Skeletal muscle tissue (tissue), 4 donors: ENCODE data around the gene PROKR2. TPM values are rescaled to one million over a fixed set of nuclear protein-coding genes. Genes with fewer than 3 reads are reported as not detected.

ENCODE experiments used
- H3K27ac ChIP-seq: one replicate; pipeline ENCODE4 v1.7.0; 2013; ENCODE audit warnings: mild to moderate bottlenecking, low read depth, low read length, inconsistent platforms
- H3K27me3 ChIP-seq, 3 donors: one replicate each; pipeline ENCODE4 v1.7.0; 2013; ENCODE audit warnings: low read length in 3 of 3; ENCODE audit not compliant: control insufficient read depth in 3 of 3, insufficient read depth in 3 of 3
- H3K36me3 ChIP-seq, 3 donors: one replicate each; pipeline ENCODE4 v1.7.0; 2013; ENCODE audit warnings: low read length in 3 of 3; ENCODE audit not compliant: control insufficient read depth in 3 of 3, insufficient read depth in 3 of 3
- H3K4me1 ChIP-seq, 3 donors: one replicate each; pipeline ENCODE4 v1.7.0; 2013; ENCODE audit warnings: low read length in 3 of 3, mild to moderate bottlenecking in 3 of 3; ENCODE audit not compliant: control insufficient read depth in 3 of 3, insufficient read depth in 3 of 3
- H3K4me3 ChIP-seq, 3 donors: one replicate each; pipeline ENCODE4 v1.7.0; 2013; ENCODE audit warnings: low read length in 3 of 3
- H3K9ac ChIP-seq, 3 donors: one replicate each; pipeline ENCODE4 v1.7.0; 2013; ENCODE audit warnings: low read length in 3 of 3, mild to moderate bottlenecking in 3 of 3, moderate library complexity in 2 of 3, low read depth in 1 of 3
- H3K9me3 ChIP-seq, 3 donors: one replicate each; pipeline ENCODE4 v1.7.0; 2013; ENCODE audit warnings: low read length in 3 of 3; ENCODE audit not compliant: control insufficient read depth in 3 of 3
- total RNA-seq: library from RNA; depleted of rRNA; stranded (reverse); fragments of >200 nt; gene quantifications from one replicate; pipeline ENCODE4 v1.2.3, GENCODE V29; 2014
- donor health status: Osteomylitis.

The PROKR2 gene
- total RNA-seq: not detected

GRCh38 chr20:5316188-5317158, at the start of gene PROKR2:
Gene PROKR2, minus strand, starts transcription at chr20:5316954. Its CDS starts 2,585 bp downstream, at chr20:5314369.
- Histone ChIP-seq H3K27me3 (peaks cover 22 to 47% (median 32%) of the 10 kb centered on the region in 3 donors), H3K27ac (no peak within 1 kb of the TSS)

GRCh38 chr20:5364997-5365597, 48.3 kb upstream of the PROKR2 start:
- Histone ChIP-seq H3K4me3 (no peak overlapping the region), H3K9ac (no peak overlapping the region), H3K4me1 (no peaks in the 10 kb centered on the region), H3K27ac (no peak overlapping the region), H3K9me3 (no peaks in the 10 kb centered on the region), H3K36me3 (no peaks in the 10 kb centered on the region), H3K27me3 (no peaks in the 10 kb centered on the region)

More at GRCh38 chr20:5316188-5317158, at the start of gene PROKR2:
- H3K36me3 ChIP-seq: no peaks in the 10 kb centered on the region
- H3K4me1 ChIP-seq: no peaks in the 10 kb centered on the region
- H3K9ac ChIP-seq: no peak within 1 kb of the TSS
- no peak within 1 kb of the TSS for H3K4me3 ChIP-seq
- no peaks in the 10 kb centered on the region for H3K9me3 ChIP-seq

GRCh38 chr20:5364136-5364821, 47.5 kb upstream of the PROKR2 start:
- Histone ChIP-seq H3K9ac (no peak overlapping the region), H3K36me3 (no peaks in the 10 kb centered on the region), H3K27me3 (no peaks in the 10 kb centered on the region), H3K4me3 (no peak overlapping the region), H3K9me3 (no peaks in the 10 kb centered on the region), H3K27ac (no peak overlapping the region), H3K4me1 (no peaks in the 10 kb centered on the region)

- H3K9me3 ChIP-seq: no peaks in the 10 kb centered on the region
- H3K9ac ChIP-seq: no peak overlapping the region
- H3K36me3 ChIP-seq: no peaks in the 10 kb centered on the region
- H3K4me3 ChIP-seq: no peak overlapping the region
- H3K27me3 ChIP-seq: no peaks in the 10 kb centered on the region
- no peak overlapping the region for H3K27ac ChIP-seq
- H3K4me1 ChIP-seq: no peaks in the 10 kb centered on the region
Measured at GRCh38 chr20:5362771-5363170, 46.0 kb upstream of the PROKR2 start.

- H3K36me3 ChIP-seq: no peaks in the 10 kb centered on the region
- no peaks in the 10 kb centered on the region for H3K27me3 ChIP-seq
- H3K9ac ChIP-seq: no peak overlapping the region
- H3K27ac ChIP-seq: no peak overlapping the region
- H3K9me3 ChIP-seq: no peaks in the 10 kb centered on the region
- H3K4me1 ChIP-seq: no peaks in the 10 kb centered on the region
- no peak overlapping the region for H3K4me3 ChIP-seq
Measured at GRCh38 chr20:5361176-5361575, 44.4 kb upstream of the PROKR2 start.

GRCh38 chr20:5357946-5358345, 41.2 kb upstream of the PROKR2 start:
- H3K27me3 ChIP-seq: no peaks in the 10 kb centered on the region
- no peaks in the 10 kb centered on the region for H3K9me3 ChIP-seq
- H3K4me3 ChIP-seq: no peak overlapping the region
- H3K4me1 ChIP-seq: no peaks in the 10 kb centered on the region
- H3K36me3 ChIP-seq: no peaks in the 10 kb centered on the region
- no peak overlapping the region for H3K9ac ChIP-seq
- no peak overlapping the region for H3K27ac ChIP-seq

- H3K9ac ChIP-seq: no peak overlapping the region
- H3K27ac ChIP-seq: no peak overlapping the region
- H3K4me1 ChIP-seq: no peaks in the 10 kb centered on the region
- no peaks in the 10 kb centered on the region for H3K27me3 ChIP-seq
- no peaks in the 10 kb centered on the region for H3K36me3 ChIP-seq
- H3K9me3 ChIP-seq: no peaks in the 10 kb centered on the region
- no peak overlapping the region for H3K4me3 ChIP-seq
Measured at GRCh38 chr20:5356941-5357340, 40.2 kb upstream of the PROKR2 start.

- Histone ChIP-seq H3K9ac (no peak overlapping the region), H3K9me3 (no peaks in the 10 kb centered on the region), H3K4me1 (no peaks in the 10 kb centered on the region), H3K27ac (no peak overlapping the region), H3K27me3 (no peaks in the 10 kb centered on the region), H3K4me3 (no peak overlapping the region), H3K36me3 (no peaks in the 10 kb centered on the region)
Measured at GRCh38 chr20:5354901-5355300, 38.1 kb upstream of the PROKR2 start.

- Histone ChIP-seq H3K9me3 (no peaks in the 10 kb centered on the region), H3K4me3 (no peak overlapping the region), H3K36me3 (no peaks in the 10 kb centered on the region), H3K4me1 (no peaks in the 10 kb centered on the region), H3K9ac (no peak overlapping the region), H3K27me3 (no peaks in the 10 kb centered on the region), H3K27ac (no peak overlapping the region)
Measured at GRCh38 chr20:5353624-5354496, 37.1 kb upstream of the PROKR2 start.
